Effector memory CD4-positive, alpha-beta T cell (primary cell): ENCODE measurements around the gene TRPV3.

Experiments
- DNase-seq, 3 donors: peaks; one replicate each; pipeline ENCODE4 v3.0.0-alpha.2; 2020
- H3K27ac ChIP-seq: 2 replicates; pipeline ENCODE4 v1.7.0; 2013; ENCODE audit warnings: mild to moderate bottlenecking, low read length, moderate library complexity; ENCODE audit not compliant: insufficient read depth, poor library complexity, severe bottlenecking
- H3K27me3 ChIP-seq: replicated peaks from 2 replicates; pipeline ENCODE4 v1.7.0; 2013; ENCODE audit warnings: mild to moderate bottlenecking, low read length; ENCODE audit not compliant: insufficient read depth, control insufficient read depth, poor library complexity, severe bottlenecking
- H3K36me3 ChIP-seq: 2 replicates; pipeline ENCODE4 v1.7.0; 2013; ENCODE audit warnings: mild to moderate bottlenecking, low read length, moderate library complexity; ENCODE audit not compliant: control insufficient read depth, insufficient read depth
- H3K4me1 ChIP-seq: 2 replicates; pipeline ENCODE4 v1.7.0; 2013; ENCODE audit warnings: low read length, mild to moderate bottlenecking; ENCODE audit not compliant: control insufficient read depth, insufficient read depth, poor library complexity, severe bottlenecking
- H3K4me3 ChIP-seq: 2 replicates; pipeline ENCODE4 v1.7.0; 2013; ENCODE audit warnings: low read length, low read depth, mild to moderate bottlenecking; ENCODE audit not compliant: insufficient read depth, poor library complexity, severe bottlenecking
- H3K9me3 ChIP-seq: 2 replicates; pipeline ENCODE4 v1.7.0; 2013; ENCODE audit warnings: mild to moderate bottlenecking, low read length, moderate library complexity; ENCODE audit not compliant: control insufficient read depth

The TRPV3 gene

DNA sequence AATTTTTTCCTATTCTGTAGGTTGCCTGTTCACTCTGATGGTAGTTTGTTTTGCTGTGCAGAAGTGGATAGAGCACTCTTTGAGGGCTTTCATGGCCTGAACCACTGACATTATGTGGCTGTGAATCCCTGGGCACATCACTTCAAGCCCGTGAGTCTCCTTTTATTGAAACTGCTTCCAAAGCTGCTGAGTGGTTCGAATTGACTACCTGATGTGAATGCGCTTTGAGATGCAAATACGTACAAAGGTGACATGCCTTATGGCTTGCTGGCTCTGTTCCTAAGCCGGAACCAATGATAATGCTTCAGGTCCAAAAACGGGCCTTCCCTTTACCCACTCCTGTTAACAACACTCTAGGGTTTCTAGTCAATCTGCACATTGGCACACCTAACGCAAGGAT is 47.5 kb downstream of the TRPV3 start:
- Histone ChIP-seq H3K27me3 (no peaks in the 10 kb centered on the region), H3K4me3 (no peak overlapping the region), H3K9me3 (no peaks in the 10 kb centered on the region), H3K36me3 (no peaks in the 10 kb centered on the region), H3K4me1 (no peaks in the 10 kb centered on the region), H3K27ac (no peak overlapping the region)
- no peak for DNase-seq

DNA sequence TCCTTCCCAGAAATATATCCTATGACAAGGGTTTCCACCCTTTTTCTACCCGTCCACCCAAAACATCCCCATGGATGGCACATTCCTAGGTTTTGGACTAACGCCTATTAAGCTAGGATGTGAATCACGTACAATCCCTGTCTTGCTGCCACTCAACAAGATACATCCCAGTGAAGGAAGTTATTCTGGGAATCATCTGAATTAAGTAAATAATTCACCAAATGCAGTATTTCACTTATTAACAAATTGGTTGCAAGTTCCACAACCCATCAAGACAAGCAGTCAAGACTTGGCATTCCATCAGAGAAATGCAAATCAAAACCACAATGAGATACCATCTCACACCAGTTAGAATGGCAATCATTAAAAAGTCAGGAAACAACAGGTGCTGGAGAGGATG is 49.7 kb downstream of the TRPV3 start:
- Histone ChIP-seq H3K27me3 (no peaks in the 10 kb centered on the region), H3K4me3 (no peak overlapping the region), H3K4me1 (no peaks in the 10 kb centered on the region), H3K9me3 (no peaks in the 10 kb centered on the region), H3K27ac (no peak overlapping the region), H3K36me3 (no peaks in the 10 kb centered on the region)
- no peak for DNase-seq

DNA sequence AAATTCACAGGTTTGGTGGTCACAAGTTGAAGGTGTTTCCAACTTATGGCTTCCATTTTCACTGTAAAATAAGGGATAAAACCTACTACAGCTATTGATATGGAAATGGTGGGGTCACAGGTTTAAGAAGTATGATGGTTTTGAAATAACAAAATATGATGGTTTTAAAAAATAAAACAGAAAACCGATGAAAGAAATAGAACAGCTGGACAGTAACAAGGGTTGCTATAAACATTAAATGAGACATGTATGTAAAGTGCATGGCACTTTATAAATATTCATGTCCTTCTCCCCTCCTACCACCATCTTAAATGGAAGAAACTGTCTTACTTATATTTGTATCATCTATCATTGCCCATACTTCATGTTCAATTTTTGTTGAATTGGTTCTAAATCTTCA is 50.5 kb downstream of the TRPV3 start:
- no peak overlapping the region for H3K4me3 ChIP-seq
- H3K27me3 ChIP-seq, result no peaks in the 10 kb centered on the region
- no peaks in the 10 kb centered on the region for H3K9me3 ChIP-seq
- DNase-seq, result no peak
- no peak overlapping the region for H3K27ac ChIP-seq
- H3K4me1 ChIP-seq, result no peaks in the 10 kb centered on the region
- H3K36me3 ChIP-seq, result no peaks in the 10 kb centered on the region

DNA sequence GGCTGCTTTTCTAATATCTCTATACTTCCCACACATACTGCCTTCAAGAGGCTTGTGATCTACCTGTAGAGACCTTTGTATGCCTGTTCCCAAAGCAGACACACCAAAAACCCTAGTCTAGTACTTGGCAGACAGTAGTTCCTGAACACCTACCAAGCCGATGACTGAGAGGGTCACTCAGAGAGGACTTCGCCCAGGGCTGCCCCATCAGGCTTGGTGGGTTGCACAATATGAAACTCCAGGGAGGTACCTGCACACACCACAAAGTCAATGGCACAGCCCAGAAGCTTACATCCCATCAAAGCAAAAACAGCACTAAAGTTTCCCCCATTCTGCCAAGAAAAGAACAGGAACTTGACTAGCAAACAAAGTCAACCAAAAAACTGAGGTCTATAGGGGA is 51.6 kb downstream of the TRPV3 start:
- H3K9me3 ChIP-seq, result no peaks in the 10 kb centered on the region
- DNase-seq, result no peak
- H3K27me3 ChIP-seq, result no peaks in the 10 kb centered on the region
- no peaks in the 10 kb centered on the region for H3K4me1 ChIP-seq
- no peaks in the 10 kb centered on the region for H3K36me3 ChIP-seq
- H3K27ac ChIP-seq, result no peak overlapping the region
- no peak overlapping the region for H3K4me3 ChIP-seq

DNA sequence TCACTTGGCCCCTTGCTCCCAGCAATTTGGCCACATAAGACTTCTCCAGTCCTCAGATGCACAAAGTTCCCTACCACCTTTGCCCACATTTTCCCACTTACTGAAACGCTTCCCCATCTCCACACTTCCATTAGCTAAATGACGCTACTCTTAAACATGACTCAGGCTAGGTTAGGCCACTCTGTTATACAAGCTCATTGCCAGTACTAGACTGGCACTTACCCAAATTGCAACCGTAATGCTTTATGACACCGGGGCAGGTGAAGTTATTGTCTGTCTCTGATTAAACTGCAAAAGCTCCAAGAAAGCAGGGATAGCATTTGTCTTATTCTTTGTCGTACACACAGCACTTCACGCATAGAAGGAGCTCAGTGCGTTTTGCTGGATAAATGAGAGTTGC is 52.6 kb downstream of the TRPV3 start:
- H3K27me3 ChIP-seq, result no peaks in the 10 kb centered on the region
- no peaks in the 10 kb centered on the region for H3K4me1 ChIP-seq
- H3K9me3 ChIP-seq, result no peaks in the 10 kb centered on the region
- DNase-seq, result no peak
- no peak overlapping the region for H3K4me3 ChIP-seq
- H3K36me3 ChIP-seq, result no peaks in the 10 kb centered on the region
- H3K27ac ChIP-seq, result no peak overlapping the region

DNA sequence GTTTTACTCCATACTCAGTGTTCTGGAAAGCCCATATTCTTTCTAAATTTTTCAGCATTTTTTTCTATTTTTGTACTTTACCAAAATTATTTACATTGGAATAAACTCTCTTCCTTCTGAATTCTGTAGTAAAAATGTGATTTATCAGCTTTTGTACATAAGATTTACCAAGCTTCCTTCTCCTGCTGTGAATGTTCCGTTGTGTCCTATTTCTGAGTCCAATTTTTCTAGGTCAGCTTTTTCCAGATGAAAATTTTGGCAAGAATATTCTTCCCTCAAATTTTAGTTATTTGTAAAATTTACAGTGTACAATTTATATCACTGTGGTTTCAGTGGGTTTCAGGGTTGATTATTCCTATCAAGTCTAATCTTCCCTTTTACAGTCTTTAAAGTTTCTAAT is 54.3 kb downstream of the TRPV3 start:
- Histone ChIP-seq H3K4me3 (no peak overlapping the region), H3K36me3 (no peaks in the 10 kb centered on the region), H3K4me1 (no peaks in the 10 kb centered on the region), H3K27ac (no peak overlapping the region), H3K9me3 (no peaks in the 10 kb centered on the region), H3K27me3 (no peaks in the 10 kb centered on the region)
- no peak for DNase-seq

DNA sequence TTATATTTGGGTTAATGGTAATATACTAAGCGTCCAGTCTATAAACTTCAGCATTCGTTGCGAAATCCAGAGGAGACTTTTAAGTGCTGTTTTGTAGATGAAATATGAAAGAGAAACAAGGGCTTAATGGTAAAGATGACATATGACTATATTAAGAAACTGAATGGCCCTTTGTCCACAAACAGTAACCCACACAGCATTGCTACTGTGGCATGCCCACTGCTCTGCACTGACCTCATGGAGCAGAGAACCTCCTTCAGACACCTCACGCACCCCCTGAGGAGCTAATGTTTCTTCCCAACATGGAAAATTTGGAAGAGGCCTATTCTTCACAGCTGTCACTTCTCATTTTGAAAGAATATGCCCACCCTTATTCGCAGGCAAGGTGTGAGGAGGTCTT is 55.1 kb downstream of the TRPV3 start:
- H3K9me3 ChIP-seq, result no peaks in the 10 kb centered on the region
- no peaks in the 10 kb centered on the region for H3K27me3 ChIP-seq
- no peaks in the 10 kb centered on the region for H3K4me1 ChIP-seq
- no peak overlapping the region for H3K4me3 ChIP-seq
- no peaks in the 10 kb centered on the region for H3K36me3 ChIP-seq
- H3K27ac ChIP-seq, result no peak overlapping the region
- no peak for DNase-seq

DNA sequence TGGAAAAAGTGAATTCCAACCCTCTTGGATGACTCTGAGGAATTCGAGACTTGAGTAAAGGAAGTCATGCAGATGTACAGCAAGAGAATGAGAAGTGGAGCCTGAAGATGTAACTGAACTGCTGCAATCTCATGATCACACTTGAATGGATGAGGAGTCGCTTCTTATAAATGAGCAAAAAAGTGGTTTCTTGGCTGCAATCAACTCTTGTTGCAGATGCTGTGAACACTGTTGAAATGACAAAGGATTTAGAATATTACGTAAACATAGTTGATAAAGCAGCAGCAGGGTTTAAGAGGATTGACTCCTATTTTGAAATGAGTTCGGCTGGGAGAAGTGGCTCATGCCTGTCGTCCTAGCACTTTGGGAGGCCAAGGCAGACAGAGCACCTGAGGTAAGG is 56.3 kb downstream of the TRPV3 start:
- Histone ChIP-seq H3K27me3 (no peaks in the 10 kb centered on the region), H3K36me3 (no peaks in the 10 kb centered on the region), H3K27ac (no peak overlapping the region), H3K4me1 (no peaks in the 10 kb centered on the region), H3K4me3 (no peak overlapping the region), H3K9me3 (no peaks in the 10 kb centered on the region)
- no peak for DNase-seq

DNA sequence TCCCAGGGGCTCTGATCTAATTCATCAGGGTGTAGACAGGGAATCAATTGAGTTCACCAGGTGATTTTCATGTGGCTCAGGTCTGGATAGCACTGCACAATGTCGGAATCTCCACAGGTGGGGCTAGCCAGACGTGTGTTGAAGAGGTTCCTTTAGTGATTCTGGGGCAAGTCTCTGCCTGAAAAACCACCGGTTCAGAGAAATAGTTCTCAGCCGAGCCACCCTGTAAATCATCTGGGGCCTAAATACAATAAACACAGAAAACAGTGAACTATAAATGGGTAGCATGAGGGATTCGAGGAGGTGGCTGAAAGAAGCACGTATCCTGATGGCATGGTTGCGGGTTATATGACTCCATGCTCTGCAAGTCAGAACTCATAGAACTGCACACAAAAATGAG is 60.5 kb downstream of the TRPV3 start:
- no peaks in the 10 kb centered on the region for H3K36me3 ChIP-seq
- no peak overlapping the region for H3K27ac ChIP-seq
- H3K4me3 ChIP-seq, result no peak overlapping the region
- H3K9me3 ChIP-seq, result no peaks in the 10 kb centered on the region
- H3K27me3 ChIP-seq, result no peaks in the 10 kb centered on the region
- no peak for DNase-seq
- H3K4me1 ChIP-seq, result no peaks in the 10 kb centered on the region

DNA sequence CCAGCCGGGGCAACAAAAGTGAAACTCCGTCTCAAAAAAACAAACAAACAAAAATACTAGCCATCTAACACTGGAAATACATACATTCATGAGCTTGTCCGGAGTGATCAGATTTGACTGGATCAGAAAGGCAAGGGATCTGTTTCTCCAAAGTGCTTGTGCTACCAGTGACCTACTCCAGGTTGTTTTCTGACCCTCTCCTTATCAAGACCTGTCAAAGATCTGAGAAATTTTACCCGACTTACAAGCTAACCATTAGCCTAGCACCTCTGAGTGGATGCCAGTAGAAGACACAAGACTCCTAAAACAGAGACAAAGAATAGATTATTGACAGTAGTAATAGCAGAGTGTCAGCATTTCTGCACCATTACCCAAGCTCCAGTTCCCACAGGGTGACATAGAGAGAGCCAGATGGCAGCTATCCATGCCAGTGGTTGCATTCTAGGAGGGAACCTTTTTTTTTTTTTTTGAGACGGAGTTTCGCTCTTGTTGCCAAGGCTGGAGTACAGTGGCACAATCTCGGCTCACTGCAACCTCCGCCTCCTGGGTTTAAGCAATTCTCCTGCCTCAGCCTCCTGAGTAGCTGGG is 72.0 kb downstream of the TRPV3 start:
- DNase-seq, result no peak
- Histone ChIP-seq H3K4me3 (no peak overlapping the region), H3K36me3 (no peaks in the 10 kb centered on the region)

DNA sequence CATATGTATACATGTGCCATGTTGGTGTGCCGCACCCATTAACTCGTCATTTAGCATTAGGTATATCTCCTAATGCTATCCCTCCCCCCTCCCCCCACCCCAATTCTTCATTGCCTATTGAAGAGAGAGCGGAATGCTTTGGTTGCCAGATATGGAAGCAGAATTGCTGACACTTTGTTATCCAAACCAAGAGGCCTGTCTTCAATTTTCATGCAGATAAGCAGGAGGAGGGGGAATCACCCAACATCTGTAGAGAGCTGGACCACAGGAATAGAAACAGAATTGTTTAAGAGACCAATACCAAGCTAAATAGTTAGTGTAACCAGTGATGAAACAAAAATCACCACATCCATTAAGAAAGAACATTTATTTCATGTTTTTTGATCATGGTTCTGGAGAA is 74.8 kb downstream of the TRPV3 start:
- H3K36me3 ChIP-seq, result no peaks in the 10 kb centered on the region

More for the DNA sequence above, 72.0 kb downstream of the TRPV3 start:
- Histone ChIP-seq H3K9me3 (no peaks in the 10 kb centered on the region), H3K27ac (no peak overlapping the region), H3K27me3 (no peaks in the 10 kb centered on the region), H3K4me1 (no peaks in the 10 kb centered on the region)

More for the DNA sequence above, 74.8 kb downstream of the TRPV3 start:
- no peaks in the 10 kb centered on the region for H3K4me1 ChIP-seq
- no peak overlapping the region for H3K27ac ChIP-seq
- H3K9me3 ChIP-seq, result no peaks in the 10 kb centered on the region
- DNase-seq, result no peak
- H3K4me3 ChIP-seq, result no peak overlapping the region
- H3K27me3 ChIP-seq, result no peaks in the 10 kb centered on the region
